Astrocyte of the cerebellum (primary cell): ENCODE results near the gene AQP12B.
"Not testable (repeated sequence)": the region's sequence is repeated elsewhere in the genome, so short reads cannot be mapped to it uniquely, and the experiment has no call there.

Experiments
- DNase-seq: peaks from one replicate; pipeline ENCODE4 v3.0.0-alpha.2; 2011; ENCODE audit warnings: low read depth
- H3K4me3 ChIP-seq: 2 replicates; pipeline ENCODE4 v1.5.1; 2011; ENCODE audit warnings: mild to moderate bottlenecking, low read depth, low read length, moderate library complexity
- in situ Hi-C: cut with HindIII; loops from 2 replicates; pipeline ENCODE4 v1.10.0; 2017; ENCODE audit warnings: low sequenced_read_pairs
- TF ChIP-seq, protein P1 (sequence below): IDR thresholded peaks from 2 replicates; pipeline ENCODE4 v1.5.1; 2012; ENCODE audit warnings: low read length, low read depth, moderate library complexity, mild to moderate bottlenecking; ENCODE audit errors: missing control alignments

AQP12B gene

DNA sequence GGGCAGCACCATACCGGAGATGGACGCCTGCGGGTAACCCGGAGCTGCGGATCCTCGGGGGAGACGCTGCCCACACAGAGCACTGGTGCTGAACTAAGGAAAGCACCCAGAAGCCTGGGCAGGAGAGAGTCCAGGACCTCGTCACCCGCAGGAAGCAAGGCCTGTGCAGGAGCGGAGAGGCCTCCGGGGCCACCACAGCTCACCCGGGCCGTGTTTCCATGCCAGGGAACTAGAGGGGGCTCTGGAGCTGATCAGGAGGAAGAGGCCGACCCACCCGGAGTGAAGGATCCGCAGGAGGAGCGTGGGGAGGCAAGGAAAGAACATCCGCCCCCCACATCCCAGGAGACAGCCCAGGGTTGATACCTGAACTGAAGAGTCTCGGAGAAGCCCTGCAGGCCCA, 3.8 kb downstream of the AQP12B start:
- in situ Hi-C loops, H3K4me3 ChIP-seq, DNase-seq: not testable (repeated sequence)

DNA sequence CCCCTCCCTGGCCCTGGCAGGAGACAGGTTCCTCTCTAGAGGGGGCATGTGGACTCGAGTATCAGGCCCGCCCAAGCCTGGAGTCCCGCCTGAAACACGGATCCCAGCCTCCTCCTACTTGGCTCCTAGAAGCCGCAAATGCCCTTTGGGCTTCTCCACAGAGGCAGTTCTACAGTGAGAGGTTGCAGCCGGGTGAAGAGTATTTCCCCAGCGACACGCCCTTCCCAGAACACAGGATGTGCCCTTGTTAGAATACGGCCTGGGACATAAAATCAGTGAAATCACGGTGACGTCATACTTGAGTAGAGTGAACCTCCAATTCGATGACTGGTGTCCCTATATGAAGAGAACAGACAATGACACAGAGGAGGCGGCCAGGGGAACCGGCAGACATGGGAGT, 4.6 kb downstream of the AQP12B start:
- H3K4me3 ChIP-seq, DNase-seq, in situ Hi-C loops: not testable (repeated sequence)

DNA sequence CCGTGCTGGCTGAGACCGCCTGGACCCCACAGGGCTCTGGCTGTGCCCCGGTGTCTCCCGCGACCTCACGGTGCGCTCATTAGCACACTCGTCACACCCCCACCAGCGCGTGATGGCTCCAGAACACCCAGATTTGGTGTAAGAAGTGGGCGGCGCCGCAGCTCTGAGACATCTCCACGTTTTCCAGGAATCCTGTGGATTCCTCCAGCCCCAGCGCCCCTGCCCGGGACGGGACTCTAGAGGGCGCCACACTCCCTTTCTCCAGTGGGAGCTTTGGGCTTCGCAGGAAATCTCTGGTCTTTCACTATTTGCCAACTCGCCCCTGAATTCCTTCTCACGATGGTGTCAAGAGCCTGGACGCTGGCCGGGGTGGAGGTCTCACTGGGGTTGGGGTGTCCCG, 7.3 kb downstream of the AQP12B start:
- in situ Hi-C loops, H3K4me3 ChIP-seq, DNase-seq: not testable (repeated sequence)

DNA sequence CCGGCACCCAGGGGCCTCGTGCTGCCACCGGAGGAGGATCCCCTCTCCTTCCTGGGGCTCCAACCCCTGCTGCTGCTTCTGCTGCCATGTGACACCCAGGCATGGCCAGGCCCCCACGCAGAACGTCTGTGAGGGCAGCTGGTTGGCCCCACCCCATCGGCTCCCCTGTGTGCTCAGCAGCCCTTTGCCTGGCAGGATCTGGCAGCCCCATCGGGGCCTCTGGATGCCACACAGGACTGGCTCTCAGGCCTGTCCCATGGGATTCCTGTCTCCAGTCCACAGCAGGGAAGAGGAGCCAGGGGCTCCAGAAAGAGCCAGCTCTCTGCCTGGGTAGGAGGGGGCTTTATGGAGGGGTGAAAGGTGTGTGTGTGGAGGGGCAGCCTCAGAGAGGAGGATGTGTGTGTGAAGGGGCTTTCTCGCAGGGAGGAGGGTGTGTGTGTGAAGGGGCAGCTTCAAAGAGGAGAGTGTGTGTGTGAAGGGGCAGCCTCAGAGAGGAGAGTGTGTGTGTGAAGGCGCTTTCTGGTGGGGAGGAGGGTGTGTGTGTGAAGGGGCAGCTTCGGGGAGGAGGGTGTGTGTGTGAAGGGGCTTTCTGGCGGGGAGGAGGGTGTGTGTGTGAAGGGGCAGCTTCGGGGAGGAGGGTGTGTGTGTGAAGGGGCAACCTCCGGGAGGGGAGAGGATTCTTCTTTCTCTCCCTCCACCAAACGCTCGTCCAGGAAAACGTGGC, 8.1 kb downstream of the AQP12B start:
- DNase-seq, H3K4me3 ChIP-seq, in situ Hi-C loops: not testable (repeated sequence)

DNA sequence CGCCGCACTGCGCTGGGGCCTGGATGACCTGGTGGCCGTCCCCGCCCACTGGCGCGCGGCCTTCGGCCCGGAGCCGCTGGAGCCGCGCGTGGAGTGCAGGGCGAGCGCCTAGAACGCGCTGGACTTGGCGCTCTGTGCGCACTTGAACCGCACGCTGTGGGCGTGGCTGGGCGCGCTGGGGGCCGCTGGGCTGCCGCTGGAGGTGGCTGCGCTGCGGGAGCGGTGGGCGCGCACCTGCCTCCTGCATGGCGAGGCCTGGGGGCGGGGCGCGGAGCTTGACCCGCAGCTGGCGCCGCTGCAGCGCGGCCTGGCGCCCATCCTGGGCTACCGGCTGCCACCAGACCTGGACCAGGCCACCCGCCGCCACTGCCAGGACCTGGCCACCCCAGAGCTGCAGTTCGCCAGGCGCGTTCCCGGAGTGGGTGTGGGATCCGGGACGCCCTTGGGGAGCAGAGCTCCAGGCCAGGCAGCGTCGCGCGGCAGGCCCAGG, 9.9 kb downstream of the AQP12B start:
- no peak for DNase-seq
- TF ChIP-seq, protein P1, sequence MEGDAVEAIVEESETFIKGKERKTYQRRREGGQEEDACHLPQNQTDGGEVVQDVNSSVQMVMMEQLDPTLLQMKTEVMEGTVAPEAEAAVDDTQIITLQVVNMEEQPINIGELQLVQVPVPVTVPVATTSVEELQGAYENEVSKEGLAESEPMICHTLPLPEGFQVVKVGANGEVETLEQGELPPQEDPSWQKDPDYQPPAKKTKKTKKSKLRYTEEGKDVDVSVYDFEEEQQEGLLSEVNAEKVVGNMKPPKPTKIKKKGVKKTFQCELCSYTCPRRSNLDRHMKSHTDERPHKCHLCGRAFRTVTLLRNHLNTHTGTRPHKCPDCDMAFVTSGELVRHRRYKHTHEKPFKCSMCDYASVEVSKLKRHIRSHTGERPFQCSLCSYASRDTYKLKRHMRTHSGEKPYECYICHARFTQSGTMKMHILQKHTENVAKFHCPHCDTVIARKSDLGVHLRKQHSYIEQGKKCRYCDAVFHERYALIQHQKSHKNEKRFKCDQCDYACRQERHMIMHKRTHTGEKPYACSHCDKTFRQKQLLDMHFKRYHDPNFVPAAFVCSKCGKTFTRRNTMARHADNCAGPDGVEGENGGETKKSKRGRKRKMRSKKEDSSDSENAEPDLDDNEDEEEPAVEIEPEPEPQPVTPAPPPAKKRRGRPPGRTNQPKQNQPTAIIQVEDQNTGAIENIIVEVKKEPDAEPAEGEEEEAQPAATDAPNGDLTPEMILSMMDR = no peak
- in situ Hi-C loops = no loop called here

DNA sequence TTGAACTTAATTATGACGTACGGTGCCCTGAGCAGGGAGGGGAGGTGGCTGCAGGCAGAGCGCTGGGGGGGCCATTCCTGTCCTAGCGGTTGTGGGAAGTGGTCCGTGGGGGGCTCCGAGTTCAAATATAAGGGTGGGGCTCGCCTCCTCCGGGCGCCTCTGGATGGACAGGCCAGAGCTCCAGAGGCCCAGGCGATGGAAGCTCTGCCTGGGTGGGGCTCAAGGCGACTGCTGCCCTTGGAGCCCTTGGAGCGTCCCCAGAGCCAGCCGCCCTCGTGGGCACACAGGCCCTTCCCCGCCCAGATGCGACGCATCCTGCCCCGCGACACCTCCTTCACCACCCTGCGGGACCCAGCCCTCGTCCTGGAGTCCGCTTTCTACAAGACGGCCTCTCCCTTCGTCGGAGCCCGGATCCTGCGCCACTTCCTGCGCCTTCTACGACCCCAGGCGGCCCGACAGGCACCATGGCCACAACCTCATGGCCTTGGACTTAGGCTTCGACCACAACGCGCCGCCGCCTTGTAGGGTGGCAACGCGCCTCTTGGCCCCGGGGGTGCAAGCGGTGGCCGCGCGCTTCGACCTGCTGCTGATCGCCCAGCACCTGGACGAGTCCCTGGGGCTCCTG, 10.5 kb downstream of the AQP12B start:
- no peak overlapping the region for H3K4me3 ChIP-seq
- in situ Hi-C loops = no loop called here
- TF ChIP-seq, protein P1 = no peak
- no peak for DNase-seq

More for the DNA sequence above, 9.9 kb downstream of the AQP12B start:
- H3K4me3 ChIP-seq = no peak overlapping the region

DNA sequence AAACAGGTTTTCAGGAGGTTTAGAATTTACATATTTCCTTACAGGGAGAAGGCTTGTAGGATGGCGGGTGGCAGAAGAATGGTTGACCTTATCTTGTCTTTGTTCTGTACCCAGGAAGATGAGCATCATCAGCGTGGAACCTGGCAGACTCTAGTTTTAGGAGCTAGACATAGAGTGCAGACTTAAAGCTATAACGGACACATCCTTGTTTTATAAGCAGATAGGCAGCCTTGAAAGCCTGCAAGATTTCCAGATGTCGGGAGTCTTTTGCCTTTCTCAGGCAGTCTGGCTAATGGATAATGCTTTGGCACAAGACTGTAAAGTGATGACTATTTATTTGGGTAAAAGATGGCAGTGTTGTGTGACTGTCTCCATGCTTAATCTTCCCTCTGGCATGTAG, 11.7 kb downstream of the AQP12B start:
- no peak overlapping the region for H3K4me3 ChIP-seq
- TF ChIP-seq, protein P1 = no peak
- in situ Hi-C loops = no loop called here
- no peak for DNase-seq

DNA sequence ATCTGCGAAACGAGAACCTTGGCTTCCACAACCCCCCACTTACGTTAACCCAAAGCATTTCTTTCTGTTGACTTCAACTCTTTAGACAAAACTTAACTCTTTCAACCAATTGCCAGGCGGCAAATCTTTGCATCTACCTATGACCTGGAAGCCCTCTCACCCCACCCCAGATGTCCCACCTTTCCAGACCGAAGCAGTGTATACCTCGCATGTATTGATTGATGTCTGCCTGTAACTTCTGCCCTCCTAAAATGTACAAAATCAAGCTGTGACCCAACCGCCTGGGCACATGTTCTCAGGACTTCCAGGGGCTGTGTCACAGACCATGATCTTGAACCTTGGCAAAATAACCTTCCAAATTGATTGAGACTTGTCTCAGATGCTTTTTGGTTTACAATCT, 12.3 kb downstream of the AQP12B start:
- DNase-seq = no peak
- in situ Hi-C loops = no loop called here
- TF ChIP-seq, protein P1 = no peak
- no peak overlapping the region for H3K4me3 ChIP-seq
